ENCODE measurements around the gene APBA2.
A peak's percentile ranks its signal among the peaks of the same experiment; 100 is the strongest.

The APBA2 gene

GRCh38 chr15:28917791-28918140, 32.0 kb downstream of the APBA2 start:
- no peak for DNase-seq

GRCh38 chr15:28918141-28918983, 32.6 kb downstream of the APBA2 start:
- DNase-seq, result no peak

DNA sequence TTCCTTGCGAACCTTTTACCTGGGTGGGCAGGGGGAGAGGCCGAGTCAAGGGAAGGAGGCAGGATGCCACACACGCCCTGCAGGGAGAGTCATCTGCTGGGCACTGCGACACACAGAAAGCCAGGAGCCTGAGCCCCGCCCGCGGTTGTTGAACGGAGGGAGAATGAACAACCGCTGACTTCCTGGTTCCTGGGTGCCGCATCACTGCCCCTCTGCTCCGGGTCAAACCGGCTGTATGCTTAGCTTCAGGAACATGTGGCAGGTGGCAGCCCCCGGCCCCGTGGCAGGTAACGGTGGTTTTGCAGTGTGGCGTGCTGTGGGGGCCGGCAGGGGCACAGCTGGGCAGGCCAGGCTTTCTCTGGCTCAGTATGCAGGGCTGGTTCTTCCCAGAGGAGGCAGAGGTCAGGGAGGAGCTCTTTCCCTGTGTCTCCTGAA, 33.4 kb downstream of the APBA2 start:
- DNase-seq, result no peak

DNA sequence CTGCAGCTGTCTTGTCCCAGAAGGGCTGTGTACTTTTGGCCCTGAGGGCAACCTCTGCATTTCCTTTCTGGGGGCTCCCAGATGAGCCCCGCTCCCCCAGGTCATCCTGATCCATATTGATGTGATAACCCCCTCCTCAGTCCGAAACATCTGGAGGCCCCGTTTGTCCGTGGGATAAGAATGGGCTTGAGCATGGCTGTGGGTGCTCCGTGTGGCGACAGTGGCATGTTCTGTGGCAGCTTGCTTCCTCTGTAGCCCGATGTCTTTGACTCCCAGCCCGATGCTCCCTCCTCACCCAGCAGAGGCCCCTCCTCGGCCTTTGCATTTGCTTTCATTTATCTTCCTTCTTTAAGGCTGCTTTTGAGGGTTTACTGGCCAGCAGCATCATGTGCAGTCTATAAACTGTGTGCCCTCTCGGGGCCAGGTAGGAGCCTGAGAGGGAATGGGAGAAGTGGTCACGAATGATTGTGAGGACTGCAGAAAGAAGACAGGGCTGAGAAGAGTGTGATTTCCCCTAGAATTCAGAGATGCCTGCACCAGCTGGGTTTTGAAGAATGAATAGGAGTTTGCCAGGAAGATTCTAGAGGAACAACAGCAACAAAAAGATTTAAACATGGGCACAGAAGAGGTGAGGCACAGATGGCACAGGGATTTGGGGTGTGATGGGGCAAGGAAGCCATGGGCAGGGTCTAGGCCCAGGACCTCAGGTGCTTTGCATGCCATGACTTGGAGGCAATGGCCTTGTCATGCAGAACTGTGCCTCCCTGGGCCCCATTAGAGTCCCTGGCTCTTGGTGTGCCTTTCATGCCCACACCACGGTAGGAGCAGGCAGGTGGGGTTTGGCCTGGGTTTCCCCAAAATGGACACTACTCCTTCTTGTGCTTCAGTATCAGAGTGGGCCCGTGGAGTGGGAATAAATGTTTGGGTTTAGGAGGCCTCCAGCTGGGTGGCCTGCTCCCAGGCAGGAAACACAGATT, 34.2 kb downstream of the APBA2 start:
- DNase-seq, result no peak

DNA sequence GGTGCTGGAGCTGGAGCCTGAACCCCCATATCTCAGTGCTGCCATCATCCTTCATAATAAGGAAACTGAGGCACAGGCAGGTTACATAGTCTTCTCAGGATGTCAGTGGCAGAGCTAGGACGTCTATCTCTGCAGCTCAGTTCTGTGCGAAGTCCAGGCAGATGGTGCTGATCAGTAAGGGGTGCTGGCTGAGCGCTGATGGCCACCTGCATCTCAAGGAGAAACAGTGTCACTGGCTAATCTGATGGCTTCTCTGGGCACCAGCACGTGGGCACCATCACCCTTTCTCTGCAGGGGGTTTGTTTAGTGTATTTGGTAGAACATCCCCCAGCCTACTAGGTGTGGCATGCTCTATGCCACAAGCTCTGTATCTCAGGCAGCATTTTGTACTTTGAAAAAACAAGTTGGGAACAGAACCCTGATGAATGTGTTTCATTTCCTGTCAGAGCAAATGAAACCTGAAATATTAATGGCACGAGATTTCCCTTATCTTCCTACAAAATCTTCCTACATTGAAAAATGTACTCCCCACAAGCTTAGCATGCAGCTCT, 35.1 kb downstream of the APBA2 start:
- DNase-seq, result no peak

DNA sequence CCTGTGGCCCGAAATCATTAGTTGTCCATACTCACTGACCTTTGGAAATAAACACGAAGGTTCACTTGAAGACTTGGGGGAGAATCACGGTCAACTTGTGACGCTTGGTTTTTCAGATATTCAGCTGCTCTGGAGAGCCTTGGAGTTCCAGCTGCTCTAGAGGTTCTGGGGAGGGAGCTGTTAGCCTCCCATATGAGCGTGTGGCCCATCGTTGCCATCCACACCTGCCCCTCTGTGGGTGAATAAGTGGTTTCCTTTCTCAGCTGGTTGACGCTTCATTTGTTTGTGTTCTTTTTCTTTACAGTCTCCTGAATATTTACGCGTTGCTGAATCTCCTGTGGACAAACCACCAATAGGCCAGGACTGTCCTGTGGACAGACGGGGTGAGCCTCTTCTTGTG, 35.6 kb downstream of the APBA2 start:
- DNase-seq, result no peak

DNA sequence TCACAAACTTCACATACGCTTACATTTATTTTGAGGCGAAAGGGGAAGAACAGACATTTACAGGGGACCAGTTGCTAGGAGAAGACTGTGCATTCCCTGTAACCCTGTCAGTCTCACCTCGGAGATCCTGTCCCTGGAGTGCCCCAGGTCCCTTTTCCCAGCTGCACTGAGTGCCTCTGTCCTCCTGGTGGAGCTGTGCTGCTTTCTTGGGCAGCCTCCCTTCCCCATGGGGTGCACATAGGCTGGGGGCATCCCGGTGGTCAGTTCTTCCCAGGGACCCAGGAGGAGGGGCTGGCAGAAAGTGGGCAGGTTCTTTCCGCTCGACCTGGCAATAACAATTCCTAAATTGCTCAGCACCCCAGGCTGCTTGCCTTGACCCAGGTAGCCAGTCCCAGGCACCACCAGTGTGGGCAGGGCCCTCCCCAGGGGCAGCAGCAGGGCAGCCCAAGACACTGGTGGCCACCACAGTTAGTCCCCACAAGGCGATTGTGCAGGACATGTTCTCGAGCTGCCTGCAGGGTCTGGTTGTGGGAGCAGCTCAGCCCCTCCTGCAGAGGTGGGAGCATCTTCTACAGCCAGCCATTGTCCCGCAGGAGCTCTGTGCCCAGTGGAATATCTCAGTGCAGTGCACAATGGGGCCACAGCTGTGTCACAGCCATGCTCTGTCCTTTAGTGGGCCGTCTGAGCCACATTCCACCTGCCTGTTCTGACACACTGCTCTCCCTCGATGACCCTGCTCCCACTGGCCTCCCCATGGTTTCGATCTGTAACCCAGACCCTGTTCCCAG, 36.3 kb downstream of the APBA2 start:
- DNase-seq, result no peak

DNA sequence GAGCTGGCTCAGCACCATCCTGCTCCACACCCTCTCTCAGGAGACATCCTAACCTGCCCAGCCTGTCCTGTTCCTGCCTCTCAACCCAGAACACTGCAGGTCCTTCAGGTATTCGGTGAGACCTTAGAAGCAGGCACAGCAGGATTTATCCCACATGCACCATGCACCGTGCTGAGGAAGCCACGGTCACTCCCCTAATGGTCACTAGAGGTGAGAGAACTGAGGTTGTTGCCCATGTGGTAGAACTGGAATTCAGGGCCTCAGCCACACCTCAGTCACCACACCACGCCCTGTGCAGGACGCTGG, 36.9 kb downstream of the APBA2 start:
- no peak for DNase-seq

DNA sequence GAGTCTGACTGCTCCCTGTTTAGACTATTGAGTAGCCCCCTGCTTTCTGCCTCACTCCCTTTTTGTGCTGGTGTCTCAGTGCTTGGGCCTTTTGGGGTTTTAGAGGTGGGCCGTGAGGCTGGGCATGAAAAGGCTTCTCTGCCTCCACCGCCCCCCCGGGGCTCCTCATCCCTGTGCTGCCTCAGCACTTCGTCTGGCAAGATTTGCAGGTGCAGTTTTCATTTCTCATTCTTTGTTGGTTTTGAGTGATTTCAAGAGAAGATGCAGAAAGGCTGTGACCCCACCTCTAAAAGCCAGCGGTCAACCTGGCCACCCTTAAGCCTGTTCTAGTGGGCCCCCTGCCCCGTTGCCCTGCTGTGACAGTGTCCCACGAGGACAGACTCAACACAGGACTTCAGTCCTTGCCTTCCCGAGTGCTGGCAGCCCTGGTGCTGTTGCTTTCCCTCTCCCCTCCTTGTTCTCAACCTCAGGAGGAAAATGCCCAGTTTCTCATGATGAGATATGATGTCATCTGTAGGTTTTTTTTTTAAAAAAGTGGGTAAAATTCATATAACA, 38.0 kb downstream of the APBA2 start:
- no peak for DNase-seq

DNA sequence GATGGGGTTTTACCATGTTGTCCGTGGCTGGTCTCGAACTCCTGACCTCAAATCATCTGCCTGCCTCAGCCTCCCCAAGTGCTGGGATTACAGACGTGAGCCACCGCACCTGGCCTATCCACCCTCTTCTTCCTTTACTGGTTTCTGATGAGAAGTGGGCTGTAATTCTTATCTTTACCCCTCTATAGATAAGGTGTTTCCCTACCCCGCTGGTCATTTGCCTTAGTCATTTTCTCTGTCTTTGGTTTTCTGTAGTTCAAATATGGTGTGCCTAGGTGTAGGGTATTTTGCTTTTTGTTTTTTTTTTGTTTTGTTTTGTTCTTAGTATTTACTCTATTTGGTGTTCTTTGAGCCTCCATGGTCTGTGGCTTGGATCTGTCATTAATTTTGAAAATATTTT, 41.3 kb downstream of the APBA2 start:
- no peak for DNase-seq

GRCh38 chr15:28929200-28929599, 43.4 kb downstream of the APBA2 start:
- no peak for DNase-seq

GRCh38 chr15:28930011-28930410, 44.2 kb downstream of the APBA2 start:
- no peak for DNase-seq

DNA sequence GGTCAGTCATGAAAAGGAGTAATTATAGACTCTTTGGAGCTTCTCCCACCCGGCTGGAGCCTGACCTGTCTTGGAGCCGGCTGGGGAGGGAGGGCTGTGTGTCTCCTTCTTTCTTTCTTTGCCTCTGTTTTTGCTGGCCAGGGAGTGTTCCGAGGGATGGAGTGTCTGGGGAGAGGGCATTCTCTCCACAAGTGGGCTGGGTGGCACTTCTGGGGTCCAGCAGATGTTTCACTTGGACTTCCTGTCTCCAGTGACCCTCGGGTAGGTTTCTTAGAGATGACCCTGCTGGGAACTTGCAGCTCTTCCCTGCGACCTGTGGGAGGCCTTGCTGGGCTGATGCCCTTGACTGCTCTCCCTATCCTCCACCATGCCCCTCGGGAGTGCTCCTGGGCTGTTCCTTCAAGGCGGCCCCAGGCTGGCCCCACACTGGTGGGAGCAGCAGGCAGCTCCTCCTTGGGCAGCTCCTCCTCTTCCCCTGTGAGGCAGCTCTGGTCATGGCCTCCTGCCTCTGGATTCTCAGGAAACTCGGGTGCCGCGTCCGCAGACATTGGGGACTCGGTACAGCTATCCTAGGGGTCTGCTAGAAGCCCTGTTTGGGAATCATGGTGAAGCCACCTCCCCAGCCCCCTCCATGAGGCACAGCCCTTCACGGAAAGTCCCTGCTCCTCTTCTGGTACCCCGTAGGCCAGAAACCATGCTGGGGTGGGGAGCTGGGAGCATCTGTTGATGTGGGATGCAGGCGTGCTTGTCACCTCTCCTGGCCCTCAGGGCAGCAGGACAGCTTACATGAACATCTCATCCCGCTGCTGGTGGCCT, 44.9 kb downstream of the APBA2 start:
- DNase-seq, result no peak

DNA sequence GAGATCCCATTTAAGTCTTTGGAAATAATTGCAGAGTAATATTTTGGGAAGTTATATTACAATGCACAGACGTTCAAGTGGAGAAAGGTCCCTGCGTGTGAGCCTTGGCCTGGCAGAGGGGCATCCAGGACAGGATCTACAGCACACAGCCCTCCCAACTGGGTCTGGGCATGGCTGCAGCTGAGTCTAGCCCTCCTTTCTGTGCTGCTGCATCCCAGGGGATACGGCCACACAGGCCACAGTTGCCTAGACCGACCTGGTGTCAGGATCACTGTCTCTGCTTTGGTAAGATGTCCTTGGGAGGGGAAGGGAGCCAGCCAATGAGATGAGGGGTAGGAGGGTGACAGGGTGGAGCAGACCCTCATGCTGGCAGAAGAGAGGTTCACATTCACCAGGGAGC, 46.1 kb downstream of the APBA2 start:
- no peak for DNase-seq

GRCh38 chr15:28932361-28932760, 46.6 kb downstream of the APBA2 start:
- DNase-seq, result no peak

- DNase-seq, result no peak
These were observed 48.1 kb downstream of the APBA2 start for GRCh38 chr15:28933710-28934445.

DNA sequence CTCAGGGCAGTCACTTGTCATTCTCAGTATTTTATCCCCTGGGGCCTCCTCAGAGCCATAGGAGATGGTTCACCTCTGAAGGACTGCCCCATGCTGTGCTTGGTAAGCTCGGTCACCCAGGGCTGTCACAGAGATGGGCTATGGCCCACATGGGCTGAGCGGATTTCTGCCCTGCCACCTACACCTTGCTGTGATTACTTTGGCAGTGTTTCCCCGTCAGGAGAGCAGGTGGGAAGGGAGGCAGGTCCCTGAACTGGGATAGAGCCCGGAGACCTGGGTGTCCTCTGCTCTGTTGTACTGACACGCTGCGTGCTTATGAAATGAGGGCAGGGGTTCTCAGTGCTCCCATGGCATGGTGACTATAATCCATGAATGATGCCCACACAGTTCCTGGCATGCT, 48.9 kb downstream of the APBA2 start:
- no peak for DNase-seq

- DNase-seq, result peak; percentile 6
These were observed 49.5 kb downstream of the APBA2 start for GRCh38 chr15:28935316-28935715.

DNA sequence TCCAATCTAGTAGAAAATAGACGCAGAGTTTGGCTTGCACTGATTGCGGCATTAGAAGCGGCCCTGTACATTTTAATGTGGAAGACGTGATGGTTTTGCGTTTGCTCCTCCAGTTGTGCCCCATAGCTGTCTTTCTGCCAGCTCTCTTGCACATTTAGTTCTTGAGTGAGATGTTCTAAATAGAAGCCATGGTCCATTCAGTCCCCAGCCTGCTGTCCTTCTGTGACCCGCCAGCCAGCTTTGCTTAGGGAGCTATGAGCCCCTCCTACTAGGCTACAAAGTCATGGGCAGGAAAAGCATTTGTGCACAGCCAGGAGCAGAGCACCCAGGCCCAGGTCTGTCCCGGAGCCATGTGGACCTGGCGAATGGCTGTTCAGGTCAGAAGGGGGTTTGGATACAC, 50.3 kb downstream of the APBA2 start:
- no peak for DNase-seq

DNA sequence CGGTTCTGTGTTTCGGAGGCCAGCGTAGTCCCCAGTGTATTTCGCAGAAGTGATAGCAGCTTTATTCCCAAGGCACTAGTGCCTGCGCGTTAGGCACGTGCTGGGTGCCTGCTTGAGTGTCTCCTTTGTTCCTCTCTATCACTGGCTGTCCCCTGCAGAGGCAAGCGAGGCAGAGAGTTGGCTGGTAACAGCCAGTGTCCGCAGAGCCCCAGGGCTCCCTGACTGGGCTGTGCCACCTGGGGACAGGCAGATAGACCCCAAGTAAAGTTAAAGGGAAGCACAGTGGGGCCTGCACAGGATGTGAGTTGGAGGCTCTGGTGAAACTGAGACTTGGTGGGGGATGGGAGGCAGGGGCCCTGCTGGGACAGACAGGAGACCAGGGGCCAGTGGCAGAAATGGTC, 50.7 kb downstream of the APBA2 start:
- DNase-seq, result no peak

DNA sequence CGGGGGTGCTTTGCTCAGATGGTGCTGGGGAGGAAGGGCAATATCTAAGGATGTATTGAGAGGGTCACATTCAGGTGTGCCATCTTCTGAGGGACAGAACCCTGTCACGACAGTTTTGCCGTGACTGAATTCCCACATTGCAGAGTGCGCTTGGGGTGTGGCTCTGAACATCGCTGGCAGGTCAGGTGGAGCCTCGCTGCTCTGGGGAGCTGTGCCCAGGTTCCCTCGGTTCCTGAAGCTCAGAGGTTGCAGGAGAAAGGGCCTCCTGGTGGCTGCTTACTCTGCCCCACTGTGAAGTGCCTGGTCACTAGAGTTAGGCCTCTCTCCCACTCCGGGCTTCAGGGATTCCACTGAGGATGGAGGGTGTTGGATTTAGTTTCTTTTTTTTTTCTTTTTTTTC, 51.5 kb downstream of the APBA2 start:
- DNase-seq, result no peak

All from fibroblast of skin of right biceps (primary cell).